Testis (tissue), 2 donors: ENCODE results near the gene OS9.

ENCODE experiments used
- POLR2A ChIP-seq: fragments of 450-650 bp; IDR thresholded peaks from one replicate; pipeline ENCODE4 v1.6.1; 2017; ENCODE audit warnings: antibody characterized with exemption, mild to moderate bottlenecking, moderate library complexity
- TF ChIP-seq, protein P1 (sequence below), 3 experiments: fragments of 450-650 bp in 2 of 3; fragments of 200-600 bp in 1 of 3; sonication (generic) in 1 of 3; IDR thresholded peaks; one replicate each; pipeline ENCODE4 v1.5.1; 2016 to 2019; ENCODE audit warnings: antibody characterized with exemption in 3 of 3, mild to moderate bottlenecking in 2 of 3, moderate library complexity in 1 of 3

DNA sequence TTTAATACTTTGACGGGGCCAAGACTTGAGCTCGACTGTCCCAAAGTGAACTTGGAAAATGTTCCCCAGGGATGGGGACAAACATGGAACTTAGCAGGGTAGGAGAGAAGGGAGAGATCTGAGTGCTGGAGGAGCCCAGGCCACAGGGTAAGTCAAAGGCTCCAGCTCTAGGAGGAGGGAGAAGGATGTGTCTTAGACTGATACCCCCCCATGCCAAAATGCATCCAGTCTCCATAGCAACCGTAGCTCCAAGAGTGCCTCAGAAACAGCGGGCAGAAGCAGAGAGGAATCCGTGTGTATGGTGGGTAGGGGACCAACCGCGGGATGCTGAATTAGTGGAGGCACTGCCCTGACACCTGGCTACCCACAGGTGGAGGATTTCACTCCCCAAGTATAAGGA lies 45.5 kb downstream of the OS9 start:
- TF ChIP-seq, protein P1, sequence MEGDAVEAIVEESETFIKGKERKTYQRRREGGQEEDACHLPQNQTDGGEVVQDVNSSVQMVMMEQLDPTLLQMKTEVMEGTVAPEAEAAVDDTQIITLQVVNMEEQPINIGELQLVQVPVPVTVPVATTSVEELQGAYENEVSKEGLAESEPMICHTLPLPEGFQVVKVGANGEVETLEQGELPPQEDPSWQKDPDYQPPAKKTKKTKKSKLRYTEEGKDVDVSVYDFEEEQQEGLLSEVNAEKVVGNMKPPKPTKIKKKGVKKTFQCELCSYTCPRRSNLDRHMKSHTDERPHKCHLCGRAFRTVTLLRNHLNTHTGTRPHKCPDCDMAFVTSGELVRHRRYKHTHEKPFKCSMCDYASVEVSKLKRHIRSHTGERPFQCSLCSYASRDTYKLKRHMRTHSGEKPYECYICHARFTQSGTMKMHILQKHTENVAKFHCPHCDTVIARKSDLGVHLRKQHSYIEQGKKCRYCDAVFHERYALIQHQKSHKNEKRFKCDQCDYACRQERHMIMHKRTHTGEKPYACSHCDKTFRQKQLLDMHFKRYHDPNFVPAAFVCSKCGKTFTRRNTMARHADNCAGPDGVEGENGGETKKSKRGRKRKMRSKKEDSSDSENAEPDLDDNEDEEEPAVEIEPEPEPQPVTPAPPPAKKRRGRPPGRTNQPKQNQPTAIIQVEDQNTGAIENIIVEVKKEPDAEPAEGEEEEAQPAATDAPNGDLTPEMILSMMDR (IDR thresholded peaks at IDR 0.05), result no peak
- no peak for TF ChIP-seq POLR2A
